Measurements from ENCODE around the gene KIF15.
A peak's percentile ranks its signal among the peaks of the same experiment; 100 is the strongest.
"Not testable (repeated sequence)": the region's sequence is repeated elsewhere in the genome, so short reads cannot be mapped to it uniquely, and the experiment has no call there.

The KIF15 gene

DNA sequence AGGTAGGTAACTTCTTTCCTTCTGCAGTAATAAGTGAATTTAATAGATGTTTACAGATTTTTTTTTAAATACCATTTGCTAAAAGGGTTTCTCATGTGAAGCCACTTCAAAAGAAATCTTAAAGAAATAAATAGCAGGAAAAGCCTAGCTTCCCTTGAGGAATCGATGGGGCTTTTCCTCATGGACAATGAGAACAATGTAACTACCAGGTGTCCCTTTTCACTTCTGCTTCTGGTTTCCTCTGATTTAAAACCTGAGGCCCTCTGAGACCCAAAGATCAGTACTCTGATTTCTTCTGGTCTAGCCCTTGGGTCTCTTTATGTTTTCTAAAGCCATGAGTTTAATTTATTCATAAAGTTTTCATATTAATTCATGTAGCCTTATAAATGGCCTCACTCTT lies 87.0 kb downstream of the KIF15 start:
- H3K27ac ChIP-seq = no peak overlapping the region
- H3K9me3 ChIP-seq (ENCODE audit: control insufficient read depth, low read length) = no peaks in the 10 kb centered on the region
- H3K4me1 ChIP-seq = peaks cover 13% of the 10 kb centered on the region
- H3K27me3 ChIP-seq (ENCODE audit: control insufficient read depth, insufficient read depth, low read length) = no peaks in the 10 kb centered on the region
- no peak overlapping the region for H2AFZ ChIP-seq
- TF ChIP-seq, protein P1, sequence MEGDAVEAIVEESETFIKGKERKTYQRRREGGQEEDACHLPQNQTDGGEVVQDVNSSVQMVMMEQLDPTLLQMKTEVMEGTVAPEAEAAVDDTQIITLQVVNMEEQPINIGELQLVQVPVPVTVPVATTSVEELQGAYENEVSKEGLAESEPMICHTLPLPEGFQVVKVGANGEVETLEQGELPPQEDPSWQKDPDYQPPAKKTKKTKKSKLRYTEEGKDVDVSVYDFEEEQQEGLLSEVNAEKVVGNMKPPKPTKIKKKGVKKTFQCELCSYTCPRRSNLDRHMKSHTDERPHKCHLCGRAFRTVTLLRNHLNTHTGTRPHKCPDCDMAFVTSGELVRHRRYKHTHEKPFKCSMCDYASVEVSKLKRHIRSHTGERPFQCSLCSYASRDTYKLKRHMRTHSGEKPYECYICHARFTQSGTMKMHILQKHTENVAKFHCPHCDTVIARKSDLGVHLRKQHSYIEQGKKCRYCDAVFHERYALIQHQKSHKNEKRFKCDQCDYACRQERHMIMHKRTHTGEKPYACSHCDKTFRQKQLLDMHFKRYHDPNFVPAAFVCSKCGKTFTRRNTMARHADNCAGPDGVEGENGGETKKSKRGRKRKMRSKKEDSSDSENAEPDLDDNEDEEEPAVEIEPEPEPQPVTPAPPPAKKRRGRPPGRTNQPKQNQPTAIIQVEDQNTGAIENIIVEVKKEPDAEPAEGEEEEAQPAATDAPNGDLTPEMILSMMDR (IDR thresholded peaks at IDR 0.05) = no peak
- no peaks in the 10 kb centered on the region for H3K79me2 ChIP-seq
- H3K4me2 ChIP-seq (ENCODE audit: low read length) = no peak overlapping the region
- no peak overlapping the region for H3K9ac ChIP-seq
- no peaks in the 10 kb centered on the region for H3K36me3 ChIP-seq (ENCODE audit: control insufficient read depth, insufficient read depth, low read length)
- H3K4me3 ChIP-seq (ENCODE audit: low read depth, low read length) = no peak overlapping the region

DNA sequence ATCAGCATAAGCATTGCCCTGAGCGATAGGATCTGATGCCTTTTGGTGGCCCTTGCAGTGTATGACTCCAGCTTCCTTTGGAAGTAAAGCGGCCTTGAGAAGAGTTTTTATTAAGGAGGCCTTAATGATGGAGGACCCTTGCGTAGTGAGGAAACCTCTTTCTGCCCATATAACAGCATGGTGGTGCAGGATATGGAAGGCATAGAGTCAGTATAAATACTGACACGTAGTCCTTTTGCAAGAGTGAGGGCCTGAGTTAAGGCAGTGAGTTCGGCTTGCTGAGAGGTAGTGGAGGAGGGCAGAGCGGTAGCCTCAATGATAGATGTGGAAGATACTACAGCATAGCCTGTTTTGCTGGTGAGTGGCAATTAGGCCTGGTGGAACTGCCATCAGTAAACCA lies 95.1 kb downstream of the KIF15 start:
- H3K9ac ChIP-seq; H3K79me2 ChIP-seq; H3K36me3 ChIP-seq (ENCODE audit: control insufficient read depth, insufficient read depth, low read length); H3K9me3 ChIP-seq (ENCODE audit: control insufficient read depth, low read length); H2AFZ ChIP-seq; H3K4me3 ChIP-seq (ENCODE audit: low read depth, low read length); H3K27me3 ChIP-seq (ENCODE audit: control insufficient read depth, insufficient read depth, low read length); H3K27ac ChIP-seq; H3K4me2 ChIP-seq (ENCODE audit: low read length); H3K4me1 ChIP-seq: not testable (repeated sequence)

DNA sequence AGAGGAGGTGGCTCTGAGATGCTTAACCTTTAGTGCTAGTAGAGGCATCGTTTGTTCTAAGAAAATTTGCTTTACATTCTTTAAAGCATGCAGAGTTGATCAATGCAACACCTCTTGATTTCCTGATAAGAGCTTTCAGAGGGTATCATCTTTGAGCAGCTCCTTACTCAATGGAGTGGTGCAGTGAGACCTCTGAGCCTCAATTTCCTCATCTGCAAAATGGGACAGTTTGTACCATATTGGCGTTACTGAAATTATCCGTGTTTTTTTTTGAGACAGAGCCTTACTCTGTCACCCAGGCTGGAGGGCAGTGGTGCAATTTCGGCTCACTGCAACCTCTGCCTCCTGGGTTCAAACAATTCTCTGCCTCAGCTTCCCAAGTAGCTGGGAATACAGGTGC lies 98.5 kb downstream of the KIF15 start:
- Histone ChIP-seq H3K4me1 (peaks cover 7% of the 10 kb centered on the region), H3K36me3 (ENCODE audit: control insufficient read depth, insufficient read depth, low read length) (no peaks in the 10 kb centered on the region), H3K4me3 (ENCODE audit: low read depth, low read length) (no peak overlapping the region), H3K79me2 (no peaks in the 10 kb centered on the region), H3K9me3 (ENCODE audit: control insufficient read depth, low read length) (no peaks in the 10 kb centered on the region), H3K4me2 (ENCODE audit: low read length) (no peak overlapping the region), H3K27me3 (ENCODE audit: control insufficient read depth, insufficient read depth, low read length) (no peaks in the 10 kb centered on the region), H3K9ac (no peak overlapping the region), H3K27ac (no peak overlapping the region), H2AFZ (no peak overlapping the region)
- TF ChIP-seq, protein P1 (IDR thresholded peaks at IDR 0.05) = no peak

DNA sequence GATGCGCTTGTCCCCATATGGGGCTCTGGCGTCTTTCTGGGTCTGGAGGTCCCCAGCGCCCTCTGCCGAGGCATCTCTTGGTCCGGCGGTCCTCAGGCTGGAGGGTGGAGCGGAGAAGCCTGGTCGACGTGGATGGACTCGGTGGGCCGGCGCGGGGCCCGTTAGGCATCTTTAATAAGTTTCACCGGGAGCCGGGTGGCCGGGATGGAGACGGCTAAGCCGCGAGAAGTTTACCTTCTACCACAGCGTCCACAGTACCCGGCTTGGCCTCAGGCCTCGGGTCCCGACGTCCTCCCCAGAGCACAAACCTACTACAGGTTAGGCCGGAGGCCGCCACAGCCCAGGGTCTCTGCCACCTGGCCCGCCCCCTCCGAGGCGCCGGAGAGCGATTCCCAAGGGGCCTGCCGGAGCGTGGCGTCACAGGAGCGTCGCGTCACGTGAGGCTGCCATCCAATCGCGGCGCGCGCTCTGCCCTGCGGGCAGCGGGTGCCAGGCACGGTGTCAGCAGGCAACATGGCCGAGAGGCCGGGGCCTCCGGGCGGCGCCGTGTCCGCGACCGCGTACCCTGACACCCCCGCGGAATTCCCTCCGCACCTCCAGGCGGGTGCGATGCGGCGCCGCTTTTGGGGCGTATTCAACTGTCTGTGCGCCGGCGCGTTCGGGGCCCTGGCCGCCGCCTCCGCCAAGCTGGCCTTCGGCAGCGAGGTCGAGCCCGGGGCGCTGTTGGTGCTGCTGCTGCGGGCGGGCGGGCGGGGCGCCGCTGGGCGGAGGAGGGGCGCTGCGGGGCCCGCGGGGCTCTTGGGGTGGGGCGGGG lies 100.0 kb downstream of the KIF15 start, which contains the start of gene TMEM42:
Gene TMEM42 (plus strand): TSS at position 501 of the 814 bp plus-strand sequence. CDS start 13 bp downstream, at position 514.
- peak within 1 kb of the TSS; percentile 87 for H3K27ac ChIP-seq

DNA sequence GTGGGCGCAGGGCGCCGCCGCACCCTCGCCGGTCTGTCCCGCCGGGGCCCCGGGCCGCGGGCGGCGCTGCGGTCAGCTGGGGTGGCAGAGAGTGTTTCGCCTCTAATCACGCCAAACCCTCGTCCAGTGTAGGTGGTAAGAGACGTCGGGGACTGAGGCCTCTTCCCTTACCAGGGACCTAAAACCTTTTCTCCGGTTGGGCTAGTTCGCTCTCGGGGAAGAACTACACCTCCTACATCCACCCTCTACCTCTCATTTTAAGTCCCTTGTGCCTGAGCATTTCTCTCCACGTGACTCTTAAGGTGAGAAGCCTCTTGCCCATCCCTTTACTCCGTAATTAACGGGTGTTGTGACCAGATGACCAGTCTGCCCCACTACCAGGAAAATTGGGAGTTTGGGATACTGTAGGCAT lies 100.6 kb downstream of the KIF15 start:
- peak overlapping the region; percentile 68 for H2AFZ ChIP-seq
- peaks cover 7% of the 10 kb centered on the region for H3K4me1 ChIP-seq
- H3K27me3 ChIP-seq (ENCODE audit: control insufficient read depth, insufficient read depth, low read length) = no peaks in the 10 kb centered on the region
- no peaks in the 10 kb centered on the region for H3K36me3 ChIP-seq (ENCODE audit: control insufficient read depth, insufficient read depth, low read length)
- H3K79me2 ChIP-seq = no peaks in the 10 kb centered on the region
- H3K27ac ChIP-seq = peak overlapping the region; percentile 58
- no peaks in the 10 kb centered on the region for H3K9me3 ChIP-seq (ENCODE audit: control insufficient read depth, low read length)
- peak overlapping the region; percentile 53 for H3K4me3 ChIP-seq (ENCODE audit: low read depth, low read length)
- TF ChIP-seq, protein P1 (IDR thresholded peaks at IDR 0.05) = no peak
- no peak overlapping the region for H3K9ac ChIP-seq
- H3K4me2 ChIP-seq (ENCODE audit: low read length) = peak overlapping the region; percentile 82

More for the DNA sequence above, 100.0 kb downstream of the KIF15 start, which contains the start of gene TMEM42:
- H3K79me2 ChIP-seq = no peaks in the 10 kb centered on the region
- H3K27me3 ChIP-seq (ENCODE audit: control insufficient read depth, insufficient read depth, low read length) = no peaks in the 10 kb centered on the region
- H3K4me2 ChIP-seq (ENCODE audit: low read length) = peak within 1 kb of the TSS; percentile 97
- peak within 1 kb of the TSS; percentile 22 for H3K9ac ChIP-seq
- peaks cover 7% of the 10 kb centered on the region for H3K4me1 ChIP-seq
- peak within 1 kb of the TSS; percentile 88 for H3K4me3 ChIP-seq (ENCODE audit: low read depth, low read length)
- no peaks in the 10 kb centered on the region for H3K9me3 ChIP-seq (ENCODE audit: control insufficient read depth, low read length)
- peak within 1 kb of the TSS; percentile 90 for H2AFZ ChIP-seq
- TF ChIP-seq, protein P1 (IDR thresholded peaks at IDR 0.05) = no peak
- no peaks in the 10 kb centered on the region for H3K36me3 ChIP-seq (ENCODE audit: control insufficient read depth, insufficient read depth, low read length)
